OCI-LY7 (cell line): Measurements from ENCODE around the gene PIAS4.
"Not testable (repeated sequence)": the region's sequence is repeated elsewhere in the genome, so short reads cannot be mapped to it uniquely, and the experiment has no call there.

Experiments used
- EZH2phosphoT487 ChIP-seq: fragments of 200-600 bp; sonication (generic); IDR thresholded peaks from 2 replicates; pipeline ENCODE4 v1.6.1; 2018; ENCODE audit warnings: low read depth, borderline replicate concordance, mild to moderate bottlenecking, mixed run types, antibody characterized with exemption, low read length, moderate library complexity, mixed read lengths
- TF ChIP-seq, protein P1 (sequence below): fragments of 200-600 bp; sonication (generic); conservative IDR thresholded peaks from 2 replicates; pipeline ENCODE4 v1.5.1; 2014; ENCODE audit warnings: mild to moderate bottlenecking, antibody characterized with exemption, low read length, moderate library complexity, mixed read lengths

DNA sequence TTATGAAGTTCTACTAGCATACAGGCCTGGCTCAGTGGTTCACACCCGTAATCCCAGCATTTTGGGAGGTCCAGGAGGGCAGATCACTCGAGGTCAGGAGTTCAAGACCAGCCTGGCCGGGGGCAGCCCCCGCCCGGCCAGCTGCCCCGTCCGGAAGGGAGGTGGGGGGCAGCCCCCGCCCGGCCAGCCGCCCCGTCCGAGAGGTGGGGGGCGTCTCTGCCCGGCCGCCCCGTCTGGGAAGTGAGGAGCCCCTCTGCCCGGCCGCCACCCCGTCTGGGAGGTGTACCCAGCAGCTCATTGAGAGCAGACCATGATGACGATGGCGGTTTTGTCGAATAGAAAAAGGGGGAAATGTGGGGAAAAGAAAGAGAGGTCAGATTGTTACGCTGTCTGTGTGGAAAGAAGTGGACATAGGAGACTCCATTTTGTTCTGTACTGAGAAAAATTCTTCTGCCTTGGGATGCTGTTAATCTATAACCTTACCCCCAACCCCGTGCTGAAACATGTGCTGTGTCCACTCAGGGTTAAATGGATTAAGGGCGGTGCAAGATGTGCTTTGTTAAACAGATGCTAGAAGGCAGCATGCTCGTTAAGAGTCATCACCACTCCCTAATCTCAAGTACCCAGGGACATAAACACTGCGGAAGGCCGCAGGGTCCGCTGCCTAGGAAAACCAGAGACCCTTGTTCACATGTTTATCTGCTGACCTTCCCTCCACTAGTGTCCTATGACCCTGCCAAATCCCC lies 8.7 kb upstream of the PIAS4 start:
- TF ChIP-seq, protein P1, sequence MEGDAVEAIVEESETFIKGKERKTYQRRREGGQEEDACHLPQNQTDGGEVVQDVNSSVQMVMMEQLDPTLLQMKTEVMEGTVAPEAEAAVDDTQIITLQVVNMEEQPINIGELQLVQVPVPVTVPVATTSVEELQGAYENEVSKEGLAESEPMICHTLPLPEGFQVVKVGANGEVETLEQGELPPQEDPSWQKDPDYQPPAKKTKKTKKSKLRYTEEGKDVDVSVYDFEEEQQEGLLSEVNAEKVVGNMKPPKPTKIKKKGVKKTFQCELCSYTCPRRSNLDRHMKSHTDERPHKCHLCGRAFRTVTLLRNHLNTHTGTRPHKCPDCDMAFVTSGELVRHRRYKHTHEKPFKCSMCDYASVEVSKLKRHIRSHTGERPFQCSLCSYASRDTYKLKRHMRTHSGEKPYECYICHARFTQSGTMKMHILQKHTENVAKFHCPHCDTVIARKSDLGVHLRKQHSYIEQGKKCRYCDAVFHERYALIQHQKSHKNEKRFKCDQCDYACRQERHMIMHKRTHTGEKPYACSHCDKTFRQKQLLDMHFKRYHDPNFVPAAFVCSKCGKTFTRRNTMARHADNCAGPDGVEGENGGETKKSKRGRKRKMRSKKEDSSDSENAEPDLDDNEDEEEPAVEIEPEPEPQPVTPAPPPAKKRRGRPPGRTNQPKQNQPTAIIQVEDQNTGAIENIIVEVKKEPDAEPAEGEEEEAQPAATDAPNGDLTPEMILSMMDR, result not testable (repeated sequence)
- not testable (repeated sequence) for TF ChIP-seq EZH2phosphoT487
